Globus pallidus (tissue), 1 donor: ENCODE results near the gene ZNF362.
"Not testable (repeated sequence)": the region's sequence is repeated elsewhere in the genome, so short reads cannot be mapped to it uniquely, and the experiment has no call there.

Experiments
- DNase-seq: peaks from one replicate; pipeline ENCODE4 v3.0.0-alpha.2; 2015; ENCODE audit warnings: low spot score

Gene ZNF362

GRCh38 chr1:33306653-33307493 is 50.6 kb downstream of the ZNF362 start:
- no peak for DNase-seq

- DNase-seq: no peak
Observed at GRCh38 chr1:33307494-33307864, 51.2 kb downstream of the ZNF362 start.

- not testable (repeated sequence) for DNase-seq
Observed at GRCh38 chr1:33309351-33309750, 53.1 kb downstream of the ZNF362 start.

GRCh38 chr1:33310702-33311101 is 54.4 kb downstream of the ZNF362 start:
- no peak for DNase-seq

GRCh38 chr1:33311706-33312412 is 55.6 kb downstream of the ZNF362 start:
- DNase-seq: no peak

GRCh38 chr1:33312413-33312749 is 56.1 kb downstream of the ZNF362 start:
- DNase-seq: no peak

- no peak for DNase-seq
Observed at GRCh38 chr1:33314416-33314815, 58.1 kb downstream of the ZNF362 start.

- no peak for DNase-seq
Observed at GRCh38 chr1:33316601-33317000, 60.3 kb downstream of the ZNF362 start.

- DNase-seq: no peak
Observed at GRCh38 chr1:33317354-33317753, 61.1 kb downstream of the ZNF362 start.

GRCh38 chr1:33317946-33318345 is 61.7 kb downstream of the ZNF362 start:
- DNase-seq: no peak

- no peak for DNase-seq
Observed at GRCh38 chr1:33319186-33319948, 63.1 kb downstream of the ZNF362 start.

- no peak for DNase-seq
Observed at GRCh38 chr1:33319949-33320618, 63.8 kb downstream of the ZNF362 start.

- no peak for DNase-seq
Observed at GRCh38 chr1:33320619-33321165, 64.4 kb downstream of the ZNF362 start, which contains the start of gene A3GALT2. A3GALT2 (minus strand) TSS chr1:33321098; CDS start chr1:33321098, 0 bp downstream.

- DNase-seq: no peak
Observed at GRCh38 chr1:33321178-33321577, 64.9 kb downstream of the ZNF362 start.

GRCh38 chr1:33322109-33322508 is 65.8 kb downstream of the ZNF362 start:
- DNase-seq: no peak

GRCh38 chr1:33322870-33323585 is 66.7 kb downstream of the ZNF362 start:
- DNase-seq: no peak

- DNase-seq: no peak
Observed at GRCh38 chr1:33323663-33324477, 67.6 kb downstream of the ZNF362 start.

GRCh38 chr1:33324677-33325575 is 68.6 kb downstream of the ZNF362 start:
- DNase-seq: no peak

GRCh38 chr1:33326785-33327184 is 70.5 kb downstream of the ZNF362 start:
- no peak for DNase-seq
